Keratinocyte (primary cell): Measurements from ENCODE around the gene NFASC. TPM values are rescaled to one million over a fixed set of nuclear protein-coding genes. Genes with fewer than 3 reads are reported as not detected.

ENCODE experiments used
- DNase-seq: peaks from one replicate; pipeline ENCODE4 v3.0.0-alpha.2; 2011; ENCODE audit warnings: low read depth, missing footprints, low spot score
- FAIRE-seq: peaks from 2 replicates; lab custom pipeline; 2011; peaks lifted over from hg19 to GRCh38; lab: Jason Lieb, UNC
- H2AFZ ChIP-seq: 2 replicates; pipeline ENCODE4 v1.6.0; 2012; ENCODE audit warnings: low read length, control low read depth, inconsistent platforms; ENCODE audit not compliant: control insufficient read depth
- H3K27ac ChIP-seq: 2 replicates; pipeline ENCODE4 v1.5.1; 2011; ENCODE audit warnings: low read length; ENCODE audit not compliant: control insufficient read depth, insufficient read depth
- H3K27me3 ChIP-seq: 3 replicates; pipeline ENCODE4 v1.6.0; 2011; ENCODE audit warnings: low read length; ENCODE audit not compliant: control insufficient read depth, insufficient read depth; ENCODE audit errors: extremely low read depth
- H3K36me3 ChIP-seq, 2 experiments: 2 replicates in 1 of 2; 3 replicates in 1 of 2; pipeline ENCODE4 v1.5.1; 2011; ENCODE audit warnings: low read length in 2 of 2, mild to moderate bottlenecking in 1 of 2; ENCODE audit not compliant: control insufficient read depth in 2 of 2, insufficient read depth in 2 of 2; ENCODE audit errors: extremely low read depth in 1 of 2
- H3K4me1 ChIP-seq: 3 replicates; pipeline ENCODE4 v1.5.1; 2011; ENCODE audit warnings: low read length; ENCODE audit not compliant: control insufficient read depth, insufficient read depth; ENCODE audit errors: extremely low read depth
- H3K4me2 ChIP-seq: 3 replicates; pipeline ENCODE4 v1.6.0; 2011; ENCODE audit warnings: low read depth, low read length; ENCODE audit not compliant: control insufficient read depth, insufficient read depth; ENCODE audit errors: extremely low read depth
- H3K4me3 ChIP-seq, 3 experiments: fragments of 200-600 bp in 1 of 3; sonication (generic) in 1 of 3; 2 replicates in 2 of 3; 3 replicates in 1 of 3; pipeline ENCODE4 v1.5.1; 2011 to 2016; ENCODE audit warnings: low read length in 3 of 3, mild to moderate bottlenecking in 3 of 3, control low read depth in 2 of 3, inconsistent platforms in 1 of 3, low read depth in 1 of 3, mixed read lengths in 1 of 3, mixed run types in 1 of 3, moderate library complexity in 1 of 3; ENCODE audit not compliant: control insufficient read depth in 2 of 3, insufficient read depth in 2 of 3; ENCODE audit errors: extremely low read depth in 1 of 3
- H3K79me2 ChIP-seq: 2 replicates; pipeline ENCODE4 v1.6.0; 2012; ENCODE audit warnings: low read length; ENCODE audit not compliant: control insufficient read depth, insufficient read depth
- H3K9ac ChIP-seq: 3 replicates; pipeline ENCODE4 v1.6.0; 2011; ENCODE audit warnings: low read length; ENCODE audit not compliant: control insufficient read depth, insufficient read depth; ENCODE audit errors: extremely low read depth
- H3K9me1 ChIP-seq: 3 replicates; pipeline ENCODE4 v1.6.0; 2011; ENCODE audit warnings: low read length; ENCODE audit not compliant: control insufficient read depth, insufficient read depth; ENCODE audit errors: extremely low read depth
- H3K9me3 ChIP-seq: 2 replicates; pipeline ENCODE4 v1.5.1; 2012; ENCODE audit warnings: low read depth, low read length; ENCODE audit not compliant: control insufficient read depth
- H4K20me1 ChIP-seq: 3 replicates; pipeline ENCODE4 v1.6.0; 2011; ENCODE audit warnings: low read length; ENCODE audit not compliant: control insufficient read depth, insufficient read depth; ENCODE audit errors: extremely low read depth
- EZH2 ChIP-seq: IDR thresholded peaks from one replicate; pipeline ENCODE4 v1.6.1; 2012; ENCODE audit warnings: inconsistent platforms, mild to moderate bottlenecking, low read length, moderate library complexity
- dilution Hi-C: fragments of 300-500 bp; cut with MboI; formaldehyde crosslinking; loops from one replicate; pipeline ENCODE4 v1.7.0; 2020; ENCODE audit warnings: low sequenced_read_pairs; ENCODE audit not compliant: extremely low pct_ligation_motif_present
- polyA plus RNA-seq, 5 experiments: library from polyadenylated mRNA; depleted of rRNA in 3 of 5; stranded (reverse) in 3 of 5; stranded (forward) in 1 of 5; unstranded in 1 of 5; fragments of >200 nt; gene quantifications; 1 replicate in 1 of 5; 2 replicates in 3 of 5; 3 replicates in 1 of 5; pipeline versions ENCODE4 v1.2.1 to v1.2.3, GENCODE V29; 2011 to 2012; ENCODE audit warnings: missing spikeins in 2 of 5, low read depth in 1 of 5, low replicate concordance in 1 of 5
- TF ChIP-seq, protein P1 (sequence below), 3 experiments: IDR thresholded peaks in 1 of 3; conservative IDR thresholded peaks in 1 of 3; optimal IDR thresholded peaks in 1 of 3; 2 replicates in 2 of 3; 3 replicates in 1 of 3; pipeline versions ENCODE3 to v1.5.1; 2011; ENCODE audit warnings: low read length in 3 of 3, mild to moderate bottlenecking in 3 of 3, moderate library complexity in 2 of 3, control low read depth in 1 of 3, inconsistent platforms in 1 of 3; ENCODE audit not compliant: insufficient read depth in 2 of 3; ENCODE audit errors: extremely low read depth in 1 of 3

The NFASC gene
- polyA plus RNA-seq, 1 donor (not counting 4 experiments of a cell fraction or from before 2014, with no cell fraction given) = 4.3 TPM

- Histone ChIP-seq H3K79me2 (no peaks in the 10 kb centered on the region), H3K9ac (no peak overlapping the region), H3K36me3 (no peaks in the 10 kb centered on the region), H3K4me2 (no peak overlapping the region), H3K27ac (no peak overlapping the region), H3K27me3 (peaks cover 4% of the 10 kb centered on the region), H3K4me3 (no peak overlapping the region), H3K9me3 (no peaks in the 10 kb centered on the region), H2AFZ (no peak overlapping the region), H3K9me1 (no peaks in the 10 kb centered on the region), H4K20me1 (no peaks in the 10 kb centered on the region), H3K4me1 (no peaks in the 10 kb centered on the region)
- dilution Hi-C loops = loop anchor here (25.0 kb wide), 1 partner anchor 151 kb away; no protein-coding TSS in a partner anchor
- no peak for TF ChIP-seq EZH2
- TF ChIP-seq, protein P1, sequence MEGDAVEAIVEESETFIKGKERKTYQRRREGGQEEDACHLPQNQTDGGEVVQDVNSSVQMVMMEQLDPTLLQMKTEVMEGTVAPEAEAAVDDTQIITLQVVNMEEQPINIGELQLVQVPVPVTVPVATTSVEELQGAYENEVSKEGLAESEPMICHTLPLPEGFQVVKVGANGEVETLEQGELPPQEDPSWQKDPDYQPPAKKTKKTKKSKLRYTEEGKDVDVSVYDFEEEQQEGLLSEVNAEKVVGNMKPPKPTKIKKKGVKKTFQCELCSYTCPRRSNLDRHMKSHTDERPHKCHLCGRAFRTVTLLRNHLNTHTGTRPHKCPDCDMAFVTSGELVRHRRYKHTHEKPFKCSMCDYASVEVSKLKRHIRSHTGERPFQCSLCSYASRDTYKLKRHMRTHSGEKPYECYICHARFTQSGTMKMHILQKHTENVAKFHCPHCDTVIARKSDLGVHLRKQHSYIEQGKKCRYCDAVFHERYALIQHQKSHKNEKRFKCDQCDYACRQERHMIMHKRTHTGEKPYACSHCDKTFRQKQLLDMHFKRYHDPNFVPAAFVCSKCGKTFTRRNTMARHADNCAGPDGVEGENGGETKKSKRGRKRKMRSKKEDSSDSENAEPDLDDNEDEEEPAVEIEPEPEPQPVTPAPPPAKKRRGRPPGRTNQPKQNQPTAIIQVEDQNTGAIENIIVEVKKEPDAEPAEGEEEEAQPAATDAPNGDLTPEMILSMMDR (optimal IDR thresholded peaks at IDR 0.05 in 1 of 3, IDR thresholded peaks at IDR 0.05 in 1 of 3, conservative IDR thresholded peaks at IDR 0.05 in 1 of 3; ENCODE audit: extremely low read depth in 1 of 3, insufficient read depth in 2 of 3, low read length in 3 of 3) = no peak
- DNase-seq (no peak), FAIRE-seq (no peak)
These were observed 92.3 kb downstream of the NFASC start for GRCh38 chr1:204962742-204963632.

GRCh38 chr1:204967451-204967850 lies 96.8 kb downstream of the NFASC start:
- Histone ChIP-seq H3K9me3 (no peaks in the 10 kb centered on the region), H3K4me2 (no peak overlapping the region), H3K4me3 (no peak overlapping the region), H3K9ac (no peak overlapping the region), H2AFZ (no peak overlapping the region), H3K4me1 (no peaks in the 10 kb centered on the region), H3K79me2 (no peaks in the 10 kb centered on the region), H3K9me1 (no peaks in the 10 kb centered on the region), H3K27ac (no peak overlapping the region), H3K27me3 (peaks cover 4% of the 10 kb centered on the region), H3K36me3 (no peaks in the 10 kb centered on the region), H4K20me1 (no peaks in the 10 kb centered on the region)
- FAIRE-seq = no peak
- dilution Hi-C loops = loop anchor here (25.0 kb wide), 1 partner anchor 155 kb away; no protein-coding TSS in a partner anchor
- DNase-seq = no peak
- TF ChIP-seq, protein P1 (optimal IDR thresholded peaks at IDR 0.05 in 1 of 3, IDR thresholded peaks at IDR 0.05 in 1 of 3, conservative IDR thresholded peaks at IDR 0.05 in 1 of 3; ENCODE audit: extremely low read depth in 1 of 3, insufficient read depth in 2 of 3, low read length in 3 of 3) = no peak
- TF ChIP-seq EZH2 = no peak
